Parathyroid adenoma (tissue), 2 donors: Measurements from ENCODE around the gene KCNJ1.

Experiments
- H2AFZ ChIP-seq: fragments of 300-600 bp; sonication (generic); one replicate; pipeline ENCODE4 v1.7.0; 2017; ENCODE audit warnings: antibody characterized with exemption, mild to moderate bottlenecking
- H3K27ac ChIP-seq: fragments of 300-600 bp; sonication (generic); one replicate; pipeline ENCODE4 v1.7.0; 2017
- H3K27me3 ChIP-seq: fragments of 300-600 bp; sonication (generic); one replicate; pipeline ENCODE4 v1.7.0; 2017; ENCODE audit warnings: low read length; ENCODE audit not compliant: control insufficient read depth, insufficient read depth
- H3K36me3 ChIP-seq: fragments of 300-600 bp; sonication (generic); one replicate; pipeline ENCODE4 v1.7.0; 2017; ENCODE audit warnings: low read length; ENCODE audit not compliant: control insufficient read depth, insufficient read depth
- H3K4me1 ChIP-seq: fragments of 300-600 bp; sonication (generic); one replicate; pipeline ENCODE4 v1.7.0; 2017; ENCODE audit warnings: control low read depth
- H3K4me2 ChIP-seq: fragments of 300-600 bp; sonication (generic); one replicate; pipeline ENCODE4 v1.7.0; 2017; ENCODE audit warnings: low read length
- H3K4me3 ChIP-seq: fragments of 300-600 bp; sonication (generic); one replicate; pipeline ENCODE4 v1.7.0; 2017; ENCODE audit warnings: low read depth, low read length
- H3K79me2 ChIP-seq: fragments of 300-600 bp; sonication (generic); one replicate; pipeline ENCODE4 v1.7.0; 2017; ENCODE audit warnings: control low read depth
- H3K9ac ChIP-seq: fragments of 300-600 bp; sonication (generic); one replicate; pipeline ENCODE4 v1.7.0; 2017; ENCODE audit warnings: mild to moderate bottlenecking
- H3K9me3 ChIP-seq: fragments of 300-600 bp; sonication (generic); one replicate; pipeline ENCODE4 v1.7.0; 2017; ENCODE audit warnings: low read length; ENCODE audit not compliant: control insufficient read depth
- CTCF ChIP-seq: fragments of 300-600 bp; sonication (generic); IDR thresholded peaks from one replicate; pipeline ENCODE4 v1.7.0; 2017; ENCODE audit warnings: antibody characterized with exemption, mild to moderate bottlenecking
- donor health status: primary hyperparathyroidism.

Gene KCNJ1

GRCh38 chr11:128814856-128815705, 52.0 kb downstream of the KCNJ1 start:
- H3K27me3 ChIP-seq, result no peaks in the 10 kb centered on the region
- no peaks in the 10 kb centered on the region for H3K36me3 ChIP-seq
- H2AFZ ChIP-seq, result no peak overlapping the region
- no peak overlapping the region for H3K27ac ChIP-seq
- no peaks in the 10 kb centered on the region for H3K79me2 ChIP-seq
- no peak overlapping the region for H3K9ac ChIP-seq
- H3K4me3 ChIP-seq, result no peak overlapping the region
- H3K4me2 ChIP-seq, result no peak overlapping the region
- H3K4me1 ChIP-seq, result no peaks in the 10 kb centered on the region
- no peak for TF ChIP-seq CTCF
- no peaks in the 10 kb centered on the region for H3K9me3 ChIP-seq

GRCh38 chr11:128813729-128814128, 53.4 kb downstream of the KCNJ1 start:
- TF ChIP-seq CTCF, result no peak
- no peaks in the 10 kb centered on the region for H3K36me3 ChIP-seq

GRCh38 chr11:128810784-128811514, 56.1 kb downstream of the KCNJ1 start:
- no peaks in the 10 kb centered on the region for H3K4me1 ChIP-seq
- no peaks in the 10 kb centered on the region for H3K79me2 ChIP-seq
- no peak overlapping the region for H3K4me3 ChIP-seq
- no peak overlapping the region for H2AFZ ChIP-seq
- no peak overlapping the region for H3K27ac ChIP-seq
- no peaks in the 10 kb centered on the region for H3K9me3 ChIP-seq
- H3K36me3 ChIP-seq, result no peaks in the 10 kb centered on the region
- H3K9ac ChIP-seq, result no peak overlapping the region
- no peaks in the 10 kb centered on the region for H3K27me3 ChIP-seq
- H3K4me2 ChIP-seq, result no peak overlapping the region
- TF ChIP-seq CTCF, result no peak

More at GRCh38 chr11:128813729-128814128, 53.4 kb downstream of the KCNJ1 start:
- H2AFZ ChIP-seq, result no peak overlapping the region
- no peaks in the 10 kb centered on the region for H3K9me3 ChIP-seq
- H3K79me2 ChIP-seq, result no peaks in the 10 kb centered on the region
- H3K4me3 ChIP-seq, result no peak overlapping the region
- H3K27ac ChIP-seq, result no peak overlapping the region
- H3K9ac ChIP-seq, result no peak overlapping the region
- H3K27me3 ChIP-seq, result no peaks in the 10 kb centered on the region
- H3K4me1 ChIP-seq, result no peaks in the 10 kb centered on the region
- H3K4me2 ChIP-seq, result no peak overlapping the region

GRCh38 chr11:128809128-128809527, 58.0 kb downstream of the KCNJ1 start:
- no peak for TF ChIP-seq CTCF
- Histone ChIP-seq H3K4me1 (no peaks in the 10 kb centered on the region), H3K27ac (no peak overlapping the region), H3K79me2 (no peaks in the 10 kb centered on the region), H3K27me3 (no peaks in the 10 kb centered on the region), H3K4me2 (no peak overlapping the region), H3K4me3 (no peak overlapping the region), H3K36me3 (no peaks in the 10 kb centered on the region), H2AFZ (no peak overlapping the region), H3K9me3 (no peaks in the 10 kb centered on the region), H3K9ac (no peak overlapping the region)
